Measurements from ENCODE around the gene KAZALD1. TPM values are rescaled to one million over a fixed set of nuclear protein-coding genes. Genes with fewer than 3 reads are reported as not detected.

The KAZALD1 gene
- total and polyA plus RNA-seq, 2 donors (not counting 1 experiment from before 2014, with no cell fraction given), result 0.34 to 0.37 TPM

- H3K36me3 ChIP-seq (replicated peaks in 1 of 2; ENCODE audit: control extremely low read depth in 1 of 2, control insufficient read depth in 1 of 2, extremely low read depth in 1 of 2, insufficient read depth in 2 of 2, low read length in 1 of 2), result no peaks in the 10 kb centered on the region
- WGBS (ENCODE audit: insufficient coverage), result under 1% methylated on average over 31 of the region's 37 CpGs
- H3K9ac ChIP-seq (ENCODE audit: low read length), result peak overlapping the region; percentile 86
- H3K27me3 Mint-ChIP-seq, result peaks cover 15% of the 10 kb centered on the region
- TF ChIP-seq CTCF (IDR thresholded peaks at IDR 0.05), result peak; percentile 97
- no peak for TF ChIP-seq EZH2 (IDR thresholded peaks at IDR 0.05; ENCODE audit: borderline replicate concordance, insufficient read depth, low read depth, low read length, poor library complexity, severe bottlenecking)
- ChIA-PET POLR2A (interaction anchor here (0.7 to 3.8 kb wide), 4 partner anchors 10 to 82 kb away, joined by 3 to 20 read pairs (median 3); no protein-coding TSS in a partner anchor), CTCF (interaction anchor here (0.6 to 16.1 kb wide), 14 partner anchors 9 to 1073 kb away, joined by 3 to 306 read pairs (median 4); partner anchors contain the start of genes PDZD7 and SFXN3)
- peak overlapping the region; percentile 93 to 100 (median 97) for H3K4me3 ChIP-seq (ENCODE audit: control extremely low read depth in 1 of 5, extremely low read depth in 1 of 5, insufficient read depth in 1 of 5, low read depth in 2 of 5, low read length in 4 of 5)
- peak overlapping the region; percentile 97 for H3K4me3 Mint-ChIP-seq
- ATAC-seq (ENCODE audit: low read depth) (peak; percentile 56), DNase-seq (peak; percentile 97)
- peaks cover 0 to 6% (median 0%) of the 10 kb centered on the region in 3 donors for H3K9me3 ChIP-seq (ENCODE audit: control extremely low read depth in 1 of 3, control insufficient read depth in 2 of 3, insufficient read depth in 1 of 3, low read length in 2 of 3)
- H3K4me1 ChIP-seq (ENCODE audit: control insufficient read depth in 2 of 2, insufficient read depth in 2 of 2, low read length in 2 of 2), result peaks cover 32 to 40% of the 10 kb centered on the region in 2 donors
- H3K27me3 ChIP-seq (replicated peaks in 1 of 4; ENCODE audit: control extremely low read depth in 1 of 4, control insufficient read depth in 3 of 4, insufficient read depth in 4 of 4, low read length in 3 of 4), result peaks cover 0 to 29% (median 10%) of the 10 kb centered on the region in 4 experiments
- peak overlapping the region; percentile 79 to 85 for H3K27ac ChIP-seq (ENCODE audit: low read length in 2 of 2)
- peak overlapping the region; percentile 94 for H3K27ac Mint-ChIP-seq
- peaks cover 3% of the 10 kb centered on the region for H3K79me2 ChIP-seq (ENCODE audit: control insufficient read depth, insufficient read depth, low read length)
- peak overlapping the region; percentile 95 for H2AFZ ChIP-seq (ENCODE audit: insufficient read depth, low read depth, low read length, poor library complexity, severe bottlenecking)
- H4K20me1 ChIP-seq (ENCODE audit: control insufficient read depth, insufficient read depth, low read length, poor library complexity, severe bottlenecking), result peaks cover 5% of the 10 kb centered on the region
- intact Hi-C loops (cut with micrococcal nuclease), result loop anchor here (1.0 to 10.0 kb wide), 11 partner anchors 8 to 997 kb away; partner anchors contain the start of genes ARMH3, LZTS2, MRPL43 and TWNK
- H3K4me2 ChIP-seq (replicated peaks; ENCODE audit: low read depth, low read length, poor library complexity, severe bottlenecking), result peak overlapping the region; percentile 72
- peaks cover 36% of the 10 kb centered on the region for H3K4me1 Mint-ChIP-seq
- H3K9me3 Mint-ChIP-seq (ENCODE audit: insufficient read depth), result no peaks in the 10 kb centered on the region
Observed at GRCh38 chr10:101060036-101060950, 1.5 kb upstream of the KAZALD1 start.

All from B cell (primary cell).